ENCODE data around the gene RABAC1.

DNA sequence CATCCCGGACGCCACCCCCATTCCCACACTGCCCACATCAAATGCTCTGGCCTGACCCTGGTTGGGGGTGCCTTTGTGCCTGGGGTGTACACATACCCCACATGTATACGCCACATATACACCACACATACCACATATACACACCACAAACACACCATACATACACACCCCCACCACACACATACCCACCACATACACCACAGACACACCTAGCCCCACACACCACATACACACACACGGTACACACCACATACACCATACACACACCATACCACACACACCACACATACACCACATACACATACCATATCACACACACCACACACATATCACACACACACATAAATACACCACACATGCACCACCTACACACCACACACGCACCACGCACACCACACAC is 41.0 kb downstream of the RABAC1 start:
- TF ChIP-seq POLR2A (IDR thresholded peaks at IDR 0.05) (no peak), POLR2AphosphoS5 (IDR thresholded peaks at IDR 0.05) (no peak)

Measured in sigmoid colon (tissue), 4 donors.